HG03354 (cell line): ENCODE measurements around the gene TMEM259.

ENCODE experiments used
- ATAC-seq: cut with Tn5 transposase; IDR thresholded peaks from one replicate; pipeline ENCODE4 v1.9.1; 2021; ENCODE audit warnings: mild to moderate bottlenecking; ENCODE audit not compliant: unreplicated experiment, poor library complexity, severe bottlenecking

The TMEM259 gene

DNA sequence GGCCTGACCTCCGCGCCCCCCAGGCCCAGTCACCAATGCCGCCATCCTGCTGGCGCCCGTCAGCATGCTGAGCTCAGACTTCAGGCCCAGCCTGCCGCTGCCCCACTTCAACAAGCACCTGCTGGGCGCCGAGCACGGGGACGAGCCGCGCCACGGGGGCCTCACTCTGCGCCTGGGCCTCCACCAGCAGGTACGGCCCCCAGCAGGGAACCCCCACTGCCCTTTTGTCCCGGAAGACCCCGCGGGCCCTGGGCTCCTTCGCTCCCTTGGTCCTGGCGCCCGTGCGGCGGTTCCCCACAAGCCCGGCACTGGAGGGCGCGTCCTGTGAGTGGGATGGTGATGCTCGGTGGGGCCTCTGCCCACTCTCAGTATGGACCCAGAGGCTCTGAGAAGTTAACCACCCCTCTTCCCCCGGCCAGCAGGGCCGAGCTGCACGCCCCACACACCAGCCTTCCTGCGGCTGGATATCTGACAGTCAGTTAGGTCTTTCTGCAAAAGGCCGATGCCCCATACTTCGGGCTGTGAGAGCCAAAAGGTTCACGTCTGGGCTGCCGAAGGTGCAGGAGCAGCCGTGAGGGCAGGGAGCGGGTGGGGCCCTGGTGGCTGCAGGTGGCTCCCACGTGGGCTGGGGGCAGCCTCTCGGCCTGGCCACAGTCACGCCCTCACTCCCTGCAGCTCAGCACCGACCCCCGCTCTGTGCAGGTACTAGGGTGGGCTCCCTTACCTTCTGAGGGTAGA lies 28.8 kb downstream of the TMEM259 start:
- no peak for ATAC-seq

DNA sequence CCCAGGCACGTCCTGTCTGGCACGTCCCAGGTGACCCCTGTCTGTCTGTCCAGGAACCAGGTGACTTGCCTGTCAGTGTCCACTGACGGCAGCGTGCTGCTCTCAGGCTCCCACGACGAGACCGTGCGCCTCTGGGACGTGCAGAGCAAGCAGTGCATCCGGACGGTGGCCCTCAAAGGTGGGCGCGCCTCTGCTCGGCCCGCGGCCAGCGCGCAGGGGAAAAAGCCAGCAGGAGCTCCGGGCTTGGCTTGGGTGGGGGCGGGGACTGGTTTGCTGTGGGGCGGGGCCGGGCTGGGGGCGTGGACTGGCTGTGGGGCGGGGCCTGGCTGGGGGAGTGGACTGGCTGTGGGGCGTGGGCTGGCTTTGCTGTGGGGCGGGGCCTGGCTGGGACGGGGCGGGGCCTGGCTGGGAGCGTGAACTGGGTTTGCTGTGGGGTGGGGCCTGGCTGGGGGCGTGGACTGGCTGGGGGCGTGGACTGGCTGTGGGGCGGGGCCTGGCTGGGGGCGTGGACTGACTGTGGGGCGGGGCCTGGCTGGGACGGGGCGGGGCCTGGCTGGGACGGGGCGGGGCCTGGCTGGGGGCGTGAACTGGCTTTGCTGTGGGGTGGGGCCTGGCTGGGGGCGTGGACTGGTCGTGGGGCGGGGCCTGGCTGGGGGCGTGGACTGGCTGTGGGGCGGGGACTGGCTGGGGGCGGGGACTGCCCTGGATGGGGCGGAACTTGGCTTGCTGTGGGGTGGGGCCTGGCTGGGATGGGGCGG lies 29.6 kb downstream of the TMEM259 start:
- no peak for ATAC-seq

DNA sequence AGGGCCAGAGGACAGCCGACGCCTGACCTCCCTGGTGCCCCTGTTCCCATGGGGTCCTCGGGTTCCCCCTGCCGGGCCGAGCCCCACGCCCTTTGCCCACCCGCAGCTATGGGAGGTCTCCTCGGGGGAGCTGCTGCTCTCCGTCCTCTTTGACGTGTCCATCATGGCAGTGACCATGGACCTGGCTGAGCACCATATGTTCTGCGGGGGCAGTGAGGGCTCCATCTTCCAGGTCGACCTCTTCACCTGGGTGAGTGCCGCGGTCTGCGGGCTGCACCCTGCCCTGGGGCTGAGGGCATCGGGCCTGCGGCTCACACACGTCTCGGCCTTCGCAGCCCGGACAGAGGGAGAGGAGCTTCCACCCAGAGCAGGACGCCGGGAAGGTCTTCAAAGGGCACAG lies 30.2 kb downstream of the TMEM259 start:
- no peak for ATAC-seq

DNA sequence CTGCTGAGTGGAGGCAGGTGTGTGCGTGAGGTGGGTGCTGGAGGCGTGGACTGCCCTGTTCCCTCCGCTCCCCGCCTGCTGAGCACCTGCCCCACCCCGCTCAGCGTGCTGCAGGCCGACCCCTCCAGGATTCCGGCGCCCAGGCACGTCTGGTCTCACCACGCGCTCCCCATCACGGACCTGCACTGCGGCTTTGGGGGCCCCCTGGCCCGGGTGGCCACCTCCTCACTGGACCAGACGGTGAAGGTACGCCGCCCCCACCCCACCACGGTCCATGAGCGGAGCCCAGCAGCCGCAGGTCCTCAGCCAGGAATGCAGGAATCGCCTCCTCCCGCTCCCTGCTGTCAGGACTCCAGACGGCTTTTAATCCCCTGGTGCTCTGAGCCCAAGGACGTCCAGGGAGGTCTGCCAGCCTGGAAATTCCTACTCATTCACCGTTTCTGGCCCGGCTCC lies 30.8 kb downstream of the TMEM259 start:
- ATAC-seq: no peak

DNA sequence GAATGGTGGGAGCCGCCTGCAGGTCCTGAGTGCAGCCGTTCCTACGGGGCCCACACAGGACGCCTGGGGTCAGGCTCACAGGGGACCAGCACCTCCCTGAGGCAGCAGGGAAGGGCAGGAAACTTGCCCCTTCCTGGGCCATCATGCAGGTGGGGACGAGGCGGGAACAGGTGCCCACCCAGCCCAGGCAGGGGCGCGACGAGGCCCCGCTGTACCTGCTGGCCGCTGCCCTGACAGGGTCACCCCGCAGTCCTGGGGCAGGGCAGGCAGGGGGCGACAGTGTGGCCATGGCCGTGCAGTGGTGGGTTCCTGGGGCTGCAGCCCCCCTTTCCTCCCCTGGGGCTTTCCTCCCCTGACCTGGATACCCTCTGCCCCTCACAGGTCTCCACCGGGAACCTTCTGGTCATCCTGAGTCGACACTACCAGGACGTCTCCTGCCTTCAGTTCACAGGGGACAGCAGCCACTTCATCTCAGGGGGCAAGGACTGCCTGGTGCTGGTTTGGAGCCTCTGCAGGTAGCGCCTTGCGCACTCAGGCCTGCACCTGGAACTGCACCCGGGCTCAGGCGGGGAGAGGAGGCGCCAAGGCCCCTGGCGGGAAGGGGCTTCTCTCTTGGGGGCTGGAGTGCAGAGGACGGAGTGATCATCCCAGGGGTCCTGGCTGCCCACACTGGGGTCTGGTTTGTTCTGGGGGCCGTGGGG lies 31.4 kb downstream of the TMEM259 start:
- no peak for ATAC-seq

DNA sequence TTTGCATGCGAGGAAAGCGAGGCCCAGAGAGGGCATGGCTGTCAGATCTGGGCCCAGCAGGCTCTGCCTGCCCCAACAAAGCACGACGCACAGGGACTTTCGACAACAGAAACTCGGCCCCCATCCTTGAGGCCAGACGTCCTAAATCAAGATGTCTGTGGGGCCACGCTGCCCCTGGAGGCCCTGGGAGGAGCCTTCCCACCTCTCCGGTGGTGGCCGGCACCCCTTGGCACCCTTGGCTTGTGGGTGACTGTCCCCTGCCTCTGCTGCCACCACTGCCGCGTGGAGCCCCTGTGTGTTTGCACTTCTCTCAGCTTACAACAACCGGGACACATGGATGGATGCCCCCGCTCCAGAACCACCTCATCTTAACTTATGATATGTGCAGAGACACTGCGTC lies 32.4 kb downstream of the TMEM259 start:
- ATAC-seq: no peak

DNA sequence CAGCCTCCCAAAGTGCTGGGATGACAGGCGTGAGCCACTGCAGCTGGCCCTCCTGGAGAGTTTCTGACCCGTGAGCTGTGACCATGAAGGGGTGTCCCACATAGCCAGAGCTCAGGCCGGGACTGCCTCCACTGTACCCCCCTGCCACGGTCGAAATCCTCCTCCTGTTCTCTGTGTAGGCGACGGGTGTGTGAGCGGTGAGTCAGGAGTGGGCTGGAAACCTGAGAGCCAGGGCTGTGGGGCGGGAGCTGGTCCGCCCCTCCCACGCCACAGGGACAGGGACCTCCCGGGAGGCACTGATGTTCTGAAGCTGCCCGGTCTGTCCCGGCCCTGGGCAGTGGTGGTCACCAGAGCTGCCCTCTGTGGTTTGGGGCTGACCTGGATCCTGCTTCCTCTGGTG lies 32.8 kb downstream of the TMEM259 start:
- no peak for ATAC-seq

DNA sequence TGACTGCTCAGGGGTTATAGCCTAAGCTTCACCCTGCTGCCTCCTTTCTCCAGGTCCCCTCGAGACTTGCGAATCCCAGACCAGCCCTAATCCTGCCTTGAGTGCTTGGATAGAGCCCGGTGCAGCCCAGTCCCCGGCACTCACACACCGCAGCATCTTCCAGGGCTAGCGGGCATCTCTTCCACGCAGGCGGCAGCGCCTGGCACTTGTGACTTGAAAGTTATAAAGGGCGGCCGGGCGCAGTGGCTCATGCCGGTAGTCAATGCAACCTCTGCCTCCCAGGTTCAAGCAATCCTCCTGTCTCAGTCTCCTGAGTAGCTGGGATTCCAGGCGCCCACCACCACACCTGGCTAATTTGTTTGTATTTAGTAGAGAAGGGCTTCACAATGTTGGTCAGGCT lies 34.8 kb downstream of the TMEM259 start:
- ATAC-seq: no peak

DNA sequence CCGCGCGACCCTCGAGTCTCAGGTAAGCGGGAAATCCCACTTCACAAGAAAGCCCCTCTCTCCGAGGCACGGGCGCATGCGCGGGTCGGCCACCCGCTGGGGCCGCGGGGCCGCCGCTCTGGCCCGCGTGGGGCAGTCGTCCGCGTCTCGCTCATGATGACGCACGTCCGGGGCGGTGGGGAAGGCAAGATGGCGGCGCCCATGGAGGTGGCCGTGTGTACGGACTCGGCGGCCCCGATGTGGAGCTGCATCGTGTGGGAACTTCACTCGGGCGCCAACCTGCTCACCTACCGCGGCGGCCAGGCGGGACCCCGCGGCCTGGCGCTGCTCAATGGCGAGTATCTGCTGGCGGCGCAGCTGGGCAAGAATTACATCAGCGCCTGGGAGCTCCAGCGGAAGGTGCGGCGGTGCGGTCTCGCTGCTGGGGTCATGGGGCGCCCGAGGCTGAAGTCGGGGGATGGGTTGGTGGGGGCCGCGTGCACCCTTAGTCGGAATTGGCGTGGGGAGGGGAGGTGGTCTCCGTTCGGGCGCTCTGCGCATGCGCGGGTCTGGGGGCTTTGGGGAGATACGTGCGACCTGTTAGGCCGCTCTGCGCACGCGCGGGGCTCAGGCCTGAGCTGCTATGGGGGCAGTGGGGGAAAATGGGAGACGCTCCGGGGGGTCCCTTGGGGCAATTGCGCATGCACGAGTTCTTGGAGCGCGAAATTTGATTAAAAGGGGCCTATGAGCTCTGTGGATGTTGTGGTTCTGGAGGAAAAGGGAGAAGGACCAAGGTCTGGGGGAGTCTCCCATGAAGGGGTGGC lies 36.6 kb downstream of the TMEM259 start, which contains the start of gene WDR18:
Gene WDR18 (plus strand): TSS at position 181 of the 803 bp plus-strand sequence. CDS start 9 bp downstream, at position 190.
- peak; percentile 89 for ATAC-seq

DNA sequence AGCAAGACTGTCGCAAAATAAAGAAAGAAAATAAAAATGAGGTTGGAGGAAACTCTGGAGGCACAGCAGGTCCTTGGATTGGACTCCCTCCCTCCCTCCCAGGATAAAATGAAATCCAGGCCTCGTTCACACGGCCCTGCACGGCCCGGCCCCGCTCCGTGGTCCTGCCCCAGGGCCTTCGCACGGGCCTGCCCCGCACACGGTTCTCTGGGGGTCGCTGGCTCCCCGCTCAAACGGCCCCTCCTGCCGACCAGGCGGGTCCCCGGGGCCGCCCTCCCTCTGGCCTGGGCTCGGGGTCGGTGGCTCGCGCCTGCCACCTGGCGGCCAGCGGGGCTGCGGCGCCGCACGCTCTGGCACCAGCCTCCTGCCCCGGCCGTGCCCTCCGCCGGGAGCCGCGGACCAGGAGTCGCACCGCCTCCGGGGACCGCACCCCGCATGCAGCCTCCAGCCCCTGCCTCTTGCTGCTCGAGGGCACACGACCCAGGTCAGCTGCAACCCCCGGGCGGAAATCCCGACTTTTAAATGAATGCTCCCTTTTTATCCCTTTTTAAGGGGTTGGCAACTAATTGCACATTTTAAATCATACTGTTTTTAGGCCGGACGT lies 38.3 kb downstream of the TMEM259 start:
- ATAC-seq: peak; percentile 56

DNA sequence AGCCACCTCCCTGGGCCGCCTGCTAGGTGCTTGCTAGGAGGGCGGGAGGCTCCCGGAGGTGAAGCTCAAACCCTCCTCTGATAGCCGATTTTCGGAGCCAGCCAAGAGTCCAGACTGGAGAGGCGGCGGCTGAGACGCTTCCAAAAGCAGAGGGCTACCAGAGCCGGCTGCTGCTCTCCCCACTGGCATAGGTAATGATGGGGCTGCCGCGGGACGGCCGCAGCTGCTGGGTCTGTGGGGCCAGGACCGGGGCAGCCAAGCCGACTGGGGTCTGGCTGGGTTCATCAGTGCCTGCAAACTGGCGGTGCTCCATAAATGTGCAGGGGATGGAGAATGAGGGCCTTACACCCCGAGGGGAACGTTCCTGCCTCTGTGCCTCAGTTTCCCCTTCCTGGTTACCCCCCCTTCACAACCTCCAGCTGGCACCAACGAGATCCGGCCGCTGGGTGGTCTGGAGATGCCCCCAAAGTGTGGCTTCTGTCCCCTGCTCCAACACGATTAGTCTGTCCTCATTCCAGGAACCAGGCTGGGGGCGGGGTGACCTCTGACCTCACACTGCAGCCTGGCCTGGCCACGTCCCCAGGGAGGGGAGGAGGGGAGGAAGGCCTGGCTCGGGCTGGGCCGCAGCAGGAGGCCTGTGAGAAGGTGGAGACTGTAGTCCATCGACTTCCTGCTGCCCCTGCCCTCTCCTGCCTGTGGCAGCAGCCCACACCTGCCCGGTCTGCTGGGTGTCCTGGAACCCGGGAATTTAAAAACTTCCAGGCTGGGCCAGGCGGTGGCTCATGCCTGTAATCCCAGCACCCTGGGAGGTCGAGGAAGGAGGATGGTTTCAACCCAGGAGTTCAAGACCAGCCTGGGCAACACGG lies 40.6 kb downstream of the TMEM259 start:
- ATAC-seq: no peak

DNA sequence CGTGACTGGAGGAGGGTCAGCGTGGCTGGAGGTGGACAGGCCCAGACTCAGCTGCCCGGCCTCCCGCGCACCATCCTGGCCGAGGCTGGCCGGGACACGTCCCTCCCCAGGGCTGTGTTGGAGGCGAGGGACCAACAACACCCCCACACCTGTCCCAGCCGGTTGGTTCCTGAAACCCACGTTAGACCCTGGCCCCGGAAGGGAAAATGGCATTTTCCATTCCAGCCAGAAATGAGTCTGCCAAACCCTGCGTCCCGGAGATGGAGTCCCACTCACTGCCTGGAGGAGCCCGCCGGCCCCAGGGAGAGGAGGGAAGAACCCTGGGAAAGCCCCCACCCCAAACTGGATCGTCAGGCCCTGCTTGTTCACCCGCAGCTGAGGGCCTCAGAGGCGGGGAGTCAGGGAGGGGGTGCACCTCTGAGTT lies 41.6 kb downstream of the TMEM259 start:
- ATAC-seq: no peak

DNA sequence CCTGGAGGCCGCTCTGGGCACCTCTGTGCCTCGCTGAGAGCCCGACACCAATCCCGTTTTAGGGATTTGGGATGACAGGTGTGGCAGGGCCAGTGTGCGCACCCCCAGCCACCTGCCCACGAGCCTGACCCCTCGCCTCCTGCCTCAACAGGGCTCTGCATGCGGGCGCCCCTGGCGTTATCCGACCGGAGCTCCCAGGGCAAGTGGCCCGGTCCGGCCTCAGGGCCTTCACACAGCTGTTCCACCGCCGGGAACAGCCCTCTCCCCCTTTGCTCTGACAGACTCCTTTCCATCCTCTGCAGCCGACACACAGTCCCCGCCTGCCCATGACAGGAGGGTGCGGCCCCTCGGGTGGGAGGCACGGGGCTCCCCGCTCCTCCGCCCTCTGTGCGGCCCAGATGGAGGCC lies 43.9 kb downstream of the TMEM259 start:
- ATAC-seq: no peak

DNA sequence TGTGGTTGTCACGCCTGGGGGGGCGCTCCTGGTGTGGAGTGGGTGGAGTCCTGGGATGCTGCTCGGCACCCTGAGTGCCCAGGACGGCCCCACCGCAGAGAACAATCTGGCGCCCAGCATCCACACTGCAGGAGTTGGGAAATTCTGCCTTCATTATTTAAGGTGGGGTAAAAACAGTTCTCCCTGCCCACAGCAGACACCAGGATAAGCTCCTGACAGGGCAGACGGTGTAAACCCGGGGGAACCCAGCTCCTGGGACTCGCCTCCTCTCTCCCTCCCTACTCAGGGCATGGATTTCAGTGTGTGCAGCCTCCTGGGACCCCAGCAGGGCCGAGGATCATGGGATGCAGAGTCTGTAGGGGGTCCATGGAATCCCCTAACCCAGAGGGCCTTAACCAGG lies 44.4 kb downstream of the TMEM259 start:
- ATAC-seq: no peak

DNA sequence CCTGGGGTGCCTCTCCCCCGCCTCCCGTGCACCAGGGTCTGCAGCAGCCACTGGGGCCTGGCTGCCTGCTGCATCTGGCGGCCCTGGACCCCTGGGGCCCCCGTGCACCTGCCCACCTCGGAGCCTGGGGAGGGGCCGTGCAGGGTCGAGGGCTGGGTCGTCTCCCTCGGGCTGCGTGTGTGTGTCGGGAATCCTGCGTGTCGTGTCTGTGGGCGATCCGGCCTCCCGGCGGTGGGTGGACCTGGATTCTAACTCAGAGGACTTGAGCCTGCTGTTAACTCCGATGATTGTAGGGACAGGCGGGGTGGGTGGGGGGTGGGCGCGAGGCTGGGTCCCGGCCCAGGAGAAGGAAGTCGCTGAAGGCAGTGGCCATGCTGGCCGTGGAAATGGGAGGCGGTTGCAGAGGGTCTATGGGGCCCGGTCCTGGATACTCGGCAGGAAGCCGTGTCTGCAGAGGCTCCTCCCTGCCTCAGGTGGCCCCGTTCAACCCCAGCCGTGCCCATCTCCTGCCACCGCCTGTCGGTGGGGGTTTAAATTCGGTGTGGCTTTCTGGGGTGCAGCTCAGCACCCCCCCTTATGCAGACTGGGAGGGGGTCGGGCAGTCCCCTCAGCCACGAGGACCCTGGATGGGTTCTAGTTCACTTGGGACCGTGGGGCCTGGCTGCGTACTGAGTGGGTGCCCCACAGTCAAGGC lies 46.2 kb downstream of the TMEM259 start:
- no peak for ATAC-seq

DNA sequence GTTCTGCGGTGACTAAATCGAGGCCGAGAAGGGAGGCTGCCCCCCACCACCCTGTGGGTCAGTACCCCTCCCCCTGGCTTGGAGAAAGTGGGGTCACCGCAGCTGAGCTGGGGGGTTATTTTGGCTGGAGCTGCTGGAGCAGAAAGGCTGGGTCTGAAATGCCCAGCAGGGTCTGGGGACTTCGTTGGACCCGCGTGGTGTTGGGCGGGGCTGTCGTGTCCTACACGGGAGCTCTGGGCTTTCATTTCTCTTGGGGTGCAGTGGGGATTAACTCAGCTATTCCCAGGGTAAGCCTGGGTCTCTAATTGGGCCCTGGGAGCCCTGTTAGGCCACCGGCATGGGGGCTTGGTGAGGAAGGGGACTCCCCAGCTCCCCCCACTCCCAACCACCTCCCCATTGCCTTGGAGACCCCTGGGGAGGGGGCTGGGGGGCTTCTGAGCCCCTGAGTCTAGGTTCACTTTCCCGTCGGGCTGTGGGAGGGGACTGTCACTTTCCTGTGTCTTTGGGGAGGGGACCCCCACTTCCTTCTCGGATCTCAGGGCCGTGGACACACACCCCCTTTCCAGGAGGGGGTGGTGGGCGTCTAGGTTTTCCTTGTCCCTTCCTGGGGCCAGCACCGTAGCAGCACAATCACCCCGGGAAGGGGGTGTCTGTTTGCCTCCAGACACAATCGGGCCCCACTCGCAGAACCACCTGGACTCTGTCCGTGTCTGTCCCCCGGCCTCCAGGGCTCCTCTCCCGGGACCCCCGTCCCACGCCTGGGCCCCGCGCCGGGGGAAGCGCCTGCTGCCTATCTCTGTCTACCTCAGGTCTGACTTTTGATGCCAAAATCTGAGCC lies 47.0 kb downstream of the TMEM259 start:
- ATAC-seq: no peak

DNA sequence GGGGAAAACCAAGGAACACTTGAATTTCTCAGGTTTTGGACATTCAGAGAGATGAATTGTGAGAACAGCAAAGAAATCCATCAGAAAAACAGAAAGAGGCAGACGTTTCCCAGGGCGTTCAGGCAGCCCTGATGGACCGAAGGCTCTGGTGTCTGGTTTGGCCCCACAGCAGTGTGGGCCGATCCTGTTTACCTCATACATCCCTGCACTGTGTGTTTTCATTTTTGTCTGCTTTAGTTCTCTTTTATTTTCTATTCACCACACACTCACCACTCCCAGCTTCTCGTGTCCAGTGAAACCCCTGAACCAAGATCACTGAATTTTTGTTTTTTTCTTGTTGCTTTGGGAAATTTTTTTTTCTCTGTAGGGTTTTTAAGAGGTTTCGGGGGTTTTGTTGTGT lies 48.6 kb downstream of the TMEM259 start:
- ATAC-seq: no peak
